MG63 (cell line): ENCODE results near the gene PROM2. TPM values are rescaled to one million over a fixed set of nuclear protein-coding genes. Genes with fewer than 3 reads are reported as not detected.

Experiments used
- DNase-seq: peaks from one replicate; pipeline ENCODE4 v3.0.0-alpha.2; 2020
- H3K27me3 ChIP-seq: fragments of 250-450 bp; sonication (Bioruptor Pico); 2 replicates; pipeline ENCODE4 v1.5.1; 2020; ENCODE audit warnings: mild to moderate bottlenecking, moderate library complexity
- H3K36me3 ChIP-seq: fragments of 250-450 bp; sonication (Bioruptor Pico); 2 replicates; pipeline ENCODE4 v1.5.1; 2020; ENCODE audit warnings: mild to moderate bottlenecking, moderate library complexity
- H3K4me3 ChIP-seq: fragments of 250-450 bp; sonication (Bioruptor Pico); 2 replicates; pipeline ENCODE4 v1.5.1; 2020; ENCODE audit warnings: mild to moderate bottlenecking, moderate library complexity
- H3K9me3 ChIP-seq: fragments of 250-450 bp; sonication (Bioruptor Pico); 2 replicates; pipeline ENCODE4 v1.5.1; 2020; ENCODE audit warnings: mild to moderate bottlenecking, moderate library complexity
- total RNA-seq: library from RNA; depleted of rRNA; stranded (reverse); fragments of >200 nt; shearing (Covaris generic); gene quantifications from 2 replicates; pipeline ENCODE4 v1.2.3, GENCODE V29; 2014; ENCODE audit warnings: low replicate concordance

The PROM2 gene
- total RNA-seq, 1 experiment from 2014 or later, result 2.0 TPM

DNA sequence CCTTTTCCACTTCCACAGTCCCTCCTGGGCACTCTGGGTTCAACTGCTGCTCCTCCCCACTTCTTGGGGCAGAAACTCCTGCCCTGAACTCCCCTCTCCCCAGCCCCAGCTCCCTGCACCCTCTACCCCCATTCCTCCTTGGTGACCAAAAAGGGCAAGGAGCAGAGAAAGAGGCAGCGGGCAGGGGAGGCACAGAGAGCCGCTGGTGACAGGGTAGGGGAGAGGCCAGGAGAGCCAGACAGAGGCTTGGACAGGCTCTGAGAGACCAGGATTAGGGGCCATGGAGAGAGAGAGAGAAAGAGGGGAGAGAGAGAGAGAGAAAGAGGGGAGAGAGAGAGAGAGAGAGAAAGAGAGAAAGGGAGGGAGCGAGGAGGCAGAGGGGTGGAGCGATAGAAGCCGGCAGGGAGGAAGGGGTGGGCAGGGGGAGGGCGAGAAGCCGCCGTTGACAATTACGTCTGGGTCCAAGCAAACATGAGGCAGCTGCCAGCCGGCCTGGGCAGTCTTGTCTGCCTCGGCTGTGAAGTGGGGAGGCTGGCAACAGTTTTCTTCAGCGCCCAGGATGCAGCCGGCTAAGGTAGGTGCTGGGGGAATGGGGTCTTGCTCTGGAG lies 22.7 kb downstream of the PROM2 start, which contains the start of gene KCNIP3:
Gene KCNIP3, plus strand, starts transcription at position 468 of the 608 bp plus-strand sequence. Its CDS starts 92 bp downstream, at position 560.
- peaks cover 6% of the 10 kb centered on the region for H3K9me3 ChIP-seq
- H3K4me3 ChIP-seq, result no peak within 1 kb of the TSS
- no peaks in the 10 kb centered on the region for H3K36me3 ChIP-seq
- DNase-seq, result peak; percentile 41
- H3K27me3 ChIP-seq, result no peaks in the 10 kb centered on the region

- Histone ChIP-seq H3K9me3 (no peaks in the 10 kb centered on the region), H3K4me3 (no peak overlapping the region), H3K27me3 (no peaks in the 10 kb centered on the region), H3K36me3 (no peaks in the 10 kb centered on the region)
- DNase-seq, result no peak
Measured at GRCh38 chr2:95297639-95298395, 23.6 kb downstream of the PROM2 start.

- Histone ChIP-seq H3K4me3 (no peak overlapping the region), H3K36me3 (no peaks in the 10 kb centered on the region), H3K9me3 (no peaks in the 10 kb centered on the region), H3K27me3 (no peaks in the 10 kb centered on the region)
- DNase-seq, result no peak
Measured at GRCh38 chr2:95298486-95299111, 24.4 kb downstream of the PROM2 start.

DNA sequence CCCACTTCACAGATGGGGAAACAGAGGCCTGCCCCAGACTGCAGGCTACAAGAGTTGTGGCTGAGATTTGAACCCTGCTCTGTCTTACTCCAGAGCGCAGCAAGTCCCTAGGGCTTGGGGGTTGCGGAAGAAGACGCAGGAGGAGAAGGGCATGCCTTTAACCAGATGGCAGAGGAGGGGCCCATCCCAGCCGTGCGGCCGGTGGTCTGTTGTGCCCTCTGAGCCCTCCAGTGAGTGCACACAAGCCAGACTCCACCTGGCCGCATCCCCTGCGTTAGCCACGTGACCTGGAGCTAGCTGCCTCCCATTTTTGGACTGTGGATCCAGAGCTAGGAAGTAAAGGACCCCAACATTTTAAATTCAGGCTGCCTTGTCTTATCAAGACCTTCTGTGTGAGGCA lies 25.7 kb downstream of the PROM2 start:
- Histone ChIP-seq H3K9me3 (no peaks in the 10 kb centered on the region), H3K36me3 (no peaks in the 10 kb centered on the region), H3K27me3 (no peaks in the 10 kb centered on the region), H3K4me3 (no peak overlapping the region)
- DNase-seq, result no peak

DNA sequence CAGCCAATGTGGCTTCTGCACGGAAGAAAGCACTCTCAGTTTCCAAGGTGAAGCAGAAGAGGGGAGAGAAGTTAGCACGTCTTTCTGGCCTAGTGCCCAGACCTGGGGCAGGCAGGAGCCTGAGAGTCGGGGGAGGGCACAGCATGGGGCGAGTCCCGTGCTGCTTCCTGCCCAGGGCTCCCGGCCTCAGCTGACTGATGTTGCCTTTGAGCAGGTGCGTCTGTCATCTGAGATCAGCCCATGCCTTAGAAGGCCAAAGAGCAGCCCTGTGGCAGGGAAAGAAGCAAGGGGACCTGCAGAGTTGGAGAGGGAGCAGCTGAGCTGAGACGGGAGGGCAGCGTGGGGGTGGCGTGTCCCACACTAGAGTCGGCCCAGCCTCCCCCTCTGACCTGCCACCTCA lies 26.2 kb downstream of the PROM2 start:
- Histone ChIP-seq H3K4me3 (no peak overlapping the region), H3K9me3 (no peaks in the 10 kb centered on the region), H3K27me3 (no peaks in the 10 kb centered on the region), H3K36me3 (no peaks in the 10 kb centered on the region)
- DNase-seq, result no peak

DNA sequence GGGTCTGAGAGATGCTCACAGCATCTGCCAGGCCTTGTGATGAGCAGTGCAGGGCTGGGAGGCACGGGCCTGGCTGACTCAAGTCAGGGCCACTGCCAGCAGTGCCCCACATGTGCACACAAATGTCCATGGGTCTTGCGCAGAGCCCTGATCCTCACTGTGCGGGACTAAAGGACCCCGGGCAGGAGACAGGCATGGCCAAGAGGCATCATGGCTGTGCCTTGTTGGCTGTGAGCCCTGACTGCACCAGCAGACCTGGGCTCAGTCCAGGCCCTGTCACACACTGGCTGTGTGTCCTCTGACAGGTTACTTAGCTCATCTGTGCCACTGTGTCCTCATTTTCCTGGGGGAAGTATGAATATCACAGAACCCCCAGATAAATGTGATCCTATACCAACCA lies 26.9 kb downstream of the PROM2 start:
- H3K36me3 ChIP-seq, result no peaks in the 10 kb centered on the region
- no peak overlapping the region for H3K4me3 ChIP-seq
- no peaks in the 10 kb centered on the region for H3K9me3 ChIP-seq
- H3K27me3 ChIP-seq, result no peaks in the 10 kb centered on the region
- no peak for DNase-seq

GRCh38 chr2:95301876-95302641 lies 27.8 kb downstream of the PROM2 start:
- no peaks in the 10 kb centered on the region for H3K27me3 ChIP-seq
- no peak overlapping the region for H3K4me3 ChIP-seq
- H3K9me3 ChIP-seq, result no peaks in the 10 kb centered on the region
- H3K36me3 ChIP-seq, result no peaks in the 10 kb centered on the region
- no peak for DNase-seq

DNA sequence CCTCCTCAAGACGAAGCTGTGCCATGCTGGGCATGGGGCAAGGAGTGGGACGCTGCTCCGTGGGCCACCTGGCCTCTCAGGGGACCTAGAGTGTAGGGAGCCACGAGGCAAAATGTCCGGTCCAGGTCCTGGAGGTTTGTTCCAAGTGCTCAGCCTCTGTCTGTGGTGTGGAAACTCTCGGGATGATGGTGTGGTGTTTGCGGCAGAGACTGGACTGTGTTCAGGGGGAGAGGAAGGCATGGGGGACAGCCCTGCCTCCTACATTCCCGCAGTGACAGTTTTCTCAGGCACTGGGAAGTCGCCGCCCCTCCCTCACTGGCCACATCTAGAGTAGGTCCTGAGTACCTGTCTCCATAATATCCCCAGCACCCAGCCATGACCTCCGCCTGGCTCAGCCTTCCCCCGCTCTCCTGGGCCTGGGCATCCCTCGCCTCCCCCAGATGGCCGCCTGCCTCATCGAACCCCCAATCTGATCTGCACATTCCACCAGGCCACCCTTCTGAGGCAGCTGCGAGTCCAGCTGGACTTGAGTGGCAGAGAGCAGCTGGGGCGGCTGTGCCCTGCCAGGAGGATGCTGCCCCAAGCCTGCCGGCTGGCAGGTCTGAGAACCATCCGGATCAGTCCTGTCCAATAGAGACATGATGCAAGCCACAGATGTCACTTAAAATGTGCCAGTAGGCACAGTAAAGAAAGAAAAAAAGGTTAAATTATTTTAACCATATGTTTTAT lies 29.1 kb downstream of the PROM2 start:
- Histone ChIP-seq H3K36me3 (no peaks in the 10 kb centered on the region), H3K9me3 (no peaks in the 10 kb centered on the region), H3K27me3 (no peaks in the 10 kb centered on the region), H3K4me3 (no peak overlapping the region)
- DNase-seq, result no peak

- Histone ChIP-seq H3K9me3 (no peaks in the 10 kb centered on the region), H3K4me3 (no peak overlapping the region), H3K27me3 (no peaks in the 10 kb centered on the region), H3K36me3 (no peaks in the 10 kb centered on the region)
- DNase-seq, result peak; percentile 91
Measured at GRCh38 chr2:95305380-95306061, 31.3 kb downstream of the PROM2 start.

GRCh38 chr2:95306336-95306895 lies 32.2 kb downstream of the PROM2 start:
- no peak overlapping the region for H3K4me3 ChIP-seq
- H3K9me3 ChIP-seq, result no peaks in the 10 kb centered on the region
- H3K36me3 ChIP-seq, result no peaks in the 10 kb centered on the region
- no peak for DNase-seq
- H3K27me3 ChIP-seq, result no peaks in the 10 kb centered on the region

- DNase-seq, result no peak
- no peaks in the 10 kb centered on the region for H3K36me3 ChIP-seq
- H3K4me3 ChIP-seq, result no peak overlapping the region
- H3K27me3 ChIP-seq, result no peaks in the 10 kb centered on the region
- H3K9me3 ChIP-seq, result no peaks in the 10 kb centered on the region
Measured at GRCh38 chr2:95307036-95307435, 32.8 kb downstream of the PROM2 start.

GRCh38 chr2:95307878-95308277 lies 33.6 kb downstream of the PROM2 start:
- no peak for DNase-seq
- Histone ChIP-seq H3K27me3 (no peaks in the 10 kb centered on the region), H3K36me3 (no peaks in the 10 kb centered on the region), H3K9me3 (no peaks in the 10 kb centered on the region), H3K4me3 (no peak overlapping the region)

GRCh38 chr2:95308426-95308990 lies 34.3 kb downstream of the PROM2 start:
- H3K9me3 ChIP-seq, result no peaks in the 10 kb centered on the region
- no peaks in the 10 kb centered on the region for H3K36me3 ChIP-seq
- no peaks in the 10 kb centered on the region for H3K27me3 ChIP-seq
- no peak for DNase-seq
- no peak overlapping the region for H3K4me3 ChIP-seq

- H3K4me3 ChIP-seq, result no peak overlapping the region
- no peaks in the 10 kb centered on the region for H3K27me3 ChIP-seq
- H3K9me3 ChIP-seq, result no peaks in the 10 kb centered on the region
- peak; percentile 73 for DNase-seq
- no peaks in the 10 kb centered on the region for H3K36me3 ChIP-seq
Measured at GRCh38 chr2:95309599-95309998, 35.4 kb downstream of the PROM2 start.

DNA sequence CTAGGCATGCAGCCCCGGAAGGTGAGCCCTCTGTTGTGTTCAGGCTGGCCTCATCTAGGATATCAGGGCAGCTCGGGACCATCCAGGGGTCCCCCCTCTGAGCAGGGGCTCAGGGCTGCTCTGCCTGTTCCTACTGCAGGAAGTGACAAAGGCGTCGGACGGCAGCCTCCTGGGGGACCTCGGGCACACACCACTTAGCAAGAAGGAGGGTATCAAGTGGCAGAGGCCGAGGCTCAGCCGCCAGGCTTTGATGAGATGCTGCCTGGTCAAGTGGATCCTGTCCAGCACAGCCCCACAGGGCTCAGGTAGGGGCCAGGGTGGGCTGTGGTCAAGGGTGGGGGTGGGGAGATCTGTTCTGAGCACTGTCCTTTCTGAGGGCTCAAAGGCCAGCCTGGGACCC lies 36.0 kb downstream of the PROM2 start:
- no peak for DNase-seq
- Histone ChIP-seq H3K27me3 (no peaks in the 10 kb centered on the region), H3K4me3 (no peak overlapping the region), H3K9me3 (no peaks in the 10 kb centered on the region), H3K36me3 (no peaks in the 10 kb centered on the region)
